Heart left ventricle (tissue), 16 donors: ENCODE results near the gene SUPT3H. TPM values are rescaled to one million over a fixed set of nuclear protein-coding genes. Genes with fewer than 3 reads are reported as not detected.

Source experiments
- ATAC-seq, 4 donors: fragments of 200-7000 bp; cut with Tn5 transposase; one replicate each; pipeline ENCODE4 v1.9.1; 2020 to 2022; ENCODE audit warnings: moderate library complexity in 4 of 4, mild to moderate bottlenecking in 3 of 4, moderate number of reproducible peaks in 1 of 4
- DNase-seq, 5 donors: peaks; one replicate each; pipeline ENCODE4 v3.0.0-alpha.2; 2020
- H3K27ac ChIP-seq, 12 donors: fragments of 200-600 bp; sonication (generic) in 4 of 12; one replicate each; pipeline versions ENCODE4 v1.5.0 to v1.8.0; 2016 to 2022; ENCODE audit warnings: mild to moderate bottlenecking in 2 of 12
- H3K27me3 ChIP-seq, 9 donors: fragments of 200-600 bp; sonication (generic) in 2 of 9; one replicate each; pipeline versions ENCODE4 v1.5.1 to v1.8.0; 2016 to 2022; ENCODE audit warnings: mild to moderate bottlenecking in 3 of 9
- H3K36me3 ChIP-seq, 9 donors: fragments of 200-600 bp; sonication (generic) in 2 of 9; one replicate each; pipeline versions ENCODE4 v1.5.0 to v1.8.0; 2018 to 2022; ENCODE audit warnings: mild to moderate bottlenecking in 2 of 9
- H3K4me1 ChIP-seq, 12 donors: fragments of 200-600 bp; sonication (generic) in 4 of 12; one replicate each; pipeline versions ENCODE4 v1.5.0 to v1.8.0; 2016 to 2022; ENCODE audit warnings: mild to moderate bottlenecking in 3 of 12
- H3K4me3 ChIP-seq, 12 donors: fragments of 200-600 bp; sonication (generic) in 4 of 12; one replicate each; pipeline versions ENCODE4 v1.5.0 to v1.8.0; 2017 to 2022; ENCODE audit warnings: mild to moderate bottlenecking in 9 of 12, moderate library complexity in 4 of 12
- H3K9me3 ChIP-seq, 12 donors: fragments of 200-600 bp; sonication (generic) in 4 of 12; one replicate each; pipeline versions ENCODE4 v1.5.0 to v1.8.0; 2016 to 2022; ENCODE audit warnings: mild to moderate bottlenecking in 1 of 12
- CTCF ChIP-seq, 12 donors: fragments of 200-600 bp; sonication (generic) in 4 of 12; IDR thresholded peaks; one replicate each; pipeline versions ENCODE4 v1.5.0 to v1.8.0; 2018 to 2022; ENCODE audit warnings: antibody characterized with exemption in 12 of 12, mild to moderate bottlenecking in 5 of 12
- POLR2A ChIP-seq, 2 donors: fragments of 450-650 bp; IDR thresholded peaks; one replicate each; pipeline ENCODE4 v1.6.1; 2017; ENCODE audit warnings: antibody characterized with exemption in 2 of 2, mild to moderate bottlenecking in 2 of 2, moderate library complexity in 2 of 2
- WGBS, 4 donors: extraction: QIAGEN DNeasy Blood & Tissue Kit in 2 of 4; methylation state at CpG; one replicate each; pipeline versions ENCODE4 v1.1.5 to v1.1.7; 2013 to 2018; 5-methylcytosine and 5-hydroxymethylcytosine counted together
- intact Hi-C, 10 donors: fragments of 100-400 bp; cut with DNase I; formaldehyde crosslinking; loops; one replicate each; pipeline versions ENCODE4 v1.11.1 to v1.14.2; 2022
- polyA plus RNA-seq, 2 donors: library from polyadenylated mRNA; stranded (reverse); fragments of 200-250 nt; gene quantifications; one replicate each; pipeline ENCODE4 v1.2.3, GENCODE V29; 2013
- total RNA-seq, 9 donors: library from RNA; depleted of rRNA in 2 of 9; stranded (reverse); fragments of >200 nt in 2 of 9; fragmentation: NEBNext Ultra II Directional in 3 of 9; extraction: Animal tissue kit (Norgen Biotek cat#: 25700) in 3 of 9; gene quantifications; one replicate each; pipeline versions ENCODE4 v1.1.0 to v1.2.4, GENCODE V29; 2016 to 2023
- donor health status: ischemic (EF 13 %, LVEDD 7.1; RV severe dilation, severe dysfunction).
- donor health status: healthy with polysubstance abuse.
- donor health status: DM: no; HTN: yes; CAD: no.
- donor health status: DM: no; HTN: no; CAD: no.
- donor health status: ischemic (EF 25% LVEDD 6.9; RV normal size, moderate dysfunction).
- donor health status: ischemic (EF 25% LVEDD 5.7; RV mildly dilated, moderate dysfunction).
- donor health status: healthy.
- donor health status: DM: yes; HTN: yes; CAD: no.
- donor health status: ischemic (EF 35%, LVEDD 5.7; RV mildly dilated, moderate dysfunction).
- donor health status: nonischemic (EF 11% LVEDD 7.7; RV severe dilation, severe dysfunction).
- donor health status: DM: yes; HTN: yes; CAD: no.
- donor health status: PGD.
- donor health status: ischemic (EF 29% LVEDD 5.4; RV normal size, mild dysfunction).
- donor health status: nonischemic (EF 23%, LVEDD 6.1; RV moderate dilation, normal function).

Gene SUPT3H
- total and polyA plus RNA-seq, 11 donors: 1.5 to 8.1 (median 4.1) TPM

GRCh38 chr6:44956396-44956795 is 421.3 kb downstream of the SUPT3H start:
- 90 to 100% (median 95%) methylated on average over 5 of the region's 5 CpGs for whole genome bisulfite sequencing, 4 donors
- no peak for TF ChIP-seq POLR2A (IDR thresholded peaks at IDR 0.05)
- no peak for TF ChIP-seq CTCF (IDR thresholded peaks at IDR 0.05)
- Histone ChIP-seq H3K36me3 (peaks cover 0 to 14% (median 0%) of the 10 kb centered on the region in 9 donors), H3K27ac (no peak overlapping the region), H3K9me3 (peaks cover 0 to 3% (median 0%) of the 10 kb centered on the region in 12 donors), H3K27me3 (no peaks in the 10 kb centered on the region), H3K4me1 (no peaks in the 10 kb centered on the region), H3K4me3 (no peak overlapping the region)
- DNase-seq: no peak
- intact Hi-C loops: no loop called here
- no peak for ATAC-seq

GRCh38 chr6:44955145-44955544 is 422.6 kb downstream of the SUPT3H start:
- H3K9me3 ChIP-seq: peaks cover 0 to 15% (median under 1%) of the 10 kb centered on the region in 12 donors
- DNase-seq (no peak), ATAC-seq (no peak)
- TF ChIP-seq POLR2A (IDR thresholded peaks at IDR 0.05) (no peak), CTCF (IDR thresholded peaks at IDR 0.05) (no peak)
- H3K27ac ChIP-seq: no peak overlapping the region
- 89 to 97% (median 95%) methylated on average over 11 of the region's 11 CpGs for WGBS, 4 donors
- H3K27me3 ChIP-seq: no peaks in the 10 kb centered on the region
- intact Hi-C loops: no loop called here
- H3K4me1 ChIP-seq: no peaks in the 10 kb centered on the region
- H3K4me3 ChIP-seq: no peak overlapping the region
- peaks cover 0 to 14% (median 0%) of the 10 kb centered on the region in 9 donors for H3K36me3 ChIP-seq

- Histone ChIP-seq H3K36me3 (peaks cover 0 to 14% (median 0%) of the 10 kb centered on the region in 9 donors), H3K9me3 (peaks cover 0 to 24% (median 9%) of the 10 kb centered on the region in 12 donors), H3K27me3 (no peaks in the 10 kb centered on the region), H3K4me1 (no peaks in the 10 kb centered on the region), H3K4me3 (no peak overlapping the region), H3K27ac (no peak overlapping the region)
- ATAC-seq (no peak), DNase-seq (no peak)
- intact Hi-C loops: no loop called here
- TF ChIP-seq CTCF (IDR thresholded peaks at IDR 0.05) (no peak), POLR2A (IDR thresholded peaks at IDR 0.05) (no peak)
- 88 to 95% (median 93%) methylated on average over 4 of the region's 4 CpGs for WGBS, 4 donors
Measured at GRCh38 chr6:44954281-44954680, 423.5 kb downstream of the SUPT3H start.

- H3K4me1 ChIP-seq: no peaks in the 10 kb centered on the region
- no peaks in the 10 kb centered on the region for H3K27me3 ChIP-seq
- no peak for ATAC-seq
- peaks cover 0 to 14% (median 0%) of the 10 kb centered on the region in 9 donors for H3K36me3 ChIP-seq
- no peak overlapping the region for H3K27ac ChIP-seq
- no peak for DNase-seq
- 95 to 100% (median 100%) methylated on average over 2 of the region's 2 CpGs for WGBS, 4 donors
- H3K4me3 ChIP-seq: no peak overlapping the region
- TF ChIP-seq POLR2A (IDR thresholded peaks at IDR 0.05): no peak
- no peak for TF ChIP-seq CTCF (IDR thresholded peaks at IDR 0.05)
- peaks cover 0 to 39% (median 20%) of the 10 kb centered on the region in 12 donors for H3K9me3 ChIP-seq
- intact Hi-C loops: no loop called here
Measured at GRCh38 chr6:44951253-44951747, 426.4 kb downstream of the SUPT3H start.
